Measurements from ENCODE around the gene BAZ1B. TPM values are rescaled to one million over a fixed set of nuclear protein-coding genes. Genes with fewer than 3 reads are reported as not detected.
"Not testable (repeated sequence)": the region's sequence is repeated elsewhere in the genome, so short reads cannot be mapped to it uniquely, and the experiment has no call there.

The BAZ1B gene
- total and polyA plus RNA-seq, 7 donors: 15.7 to 50.6 (median 41.6) TPM

DNA sequence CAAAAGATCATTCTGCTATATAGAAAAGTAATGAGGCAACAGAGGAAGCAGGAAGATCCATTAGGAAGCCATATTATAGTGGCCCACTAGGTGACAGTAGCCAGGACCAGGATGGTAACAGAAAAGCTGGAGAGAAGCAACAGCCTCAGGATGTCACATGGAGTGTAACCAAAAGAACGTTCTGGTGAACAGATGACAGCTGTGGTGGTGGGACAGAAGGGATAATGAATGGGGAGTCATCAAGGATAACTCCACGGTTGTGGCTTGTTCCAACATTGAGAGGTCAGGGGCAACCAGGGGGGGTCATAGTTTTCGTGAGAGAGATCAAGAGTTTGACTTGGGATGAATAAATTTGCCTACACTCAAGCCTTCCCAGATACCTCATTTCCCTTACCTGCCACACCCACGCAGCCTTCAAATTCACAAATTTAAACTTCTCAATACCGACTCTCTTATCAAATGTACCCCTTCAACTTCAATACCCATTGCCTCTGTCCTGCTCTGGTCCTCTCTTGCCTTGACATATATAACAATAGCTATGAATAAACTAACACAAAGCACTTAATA lies 47.0 kb upstream of the BAZ1B start:
- peaks cover 12 to 56% of the 10 kb centered on the region in 2 donors for H3K36me3 ChIP-seq (ENCODE audit: insufficient read depth in 1 of 2, low read depth in 1 of 2)
- H3K27ac ChIP-seq: no peak overlapping the region
- no peak for DNase-seq
- TF ChIP-seq, protein P1, sequence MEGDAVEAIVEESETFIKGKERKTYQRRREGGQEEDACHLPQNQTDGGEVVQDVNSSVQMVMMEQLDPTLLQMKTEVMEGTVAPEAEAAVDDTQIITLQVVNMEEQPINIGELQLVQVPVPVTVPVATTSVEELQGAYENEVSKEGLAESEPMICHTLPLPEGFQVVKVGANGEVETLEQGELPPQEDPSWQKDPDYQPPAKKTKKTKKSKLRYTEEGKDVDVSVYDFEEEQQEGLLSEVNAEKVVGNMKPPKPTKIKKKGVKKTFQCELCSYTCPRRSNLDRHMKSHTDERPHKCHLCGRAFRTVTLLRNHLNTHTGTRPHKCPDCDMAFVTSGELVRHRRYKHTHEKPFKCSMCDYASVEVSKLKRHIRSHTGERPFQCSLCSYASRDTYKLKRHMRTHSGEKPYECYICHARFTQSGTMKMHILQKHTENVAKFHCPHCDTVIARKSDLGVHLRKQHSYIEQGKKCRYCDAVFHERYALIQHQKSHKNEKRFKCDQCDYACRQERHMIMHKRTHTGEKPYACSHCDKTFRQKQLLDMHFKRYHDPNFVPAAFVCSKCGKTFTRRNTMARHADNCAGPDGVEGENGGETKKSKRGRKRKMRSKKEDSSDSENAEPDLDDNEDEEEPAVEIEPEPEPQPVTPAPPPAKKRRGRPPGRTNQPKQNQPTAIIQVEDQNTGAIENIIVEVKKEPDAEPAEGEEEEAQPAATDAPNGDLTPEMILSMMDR (IDR thresholded peaks at IDR 0.05): no peak
- no peaks in the 10 kb centered on the region for H3K9me3 ChIP-seq
- no peak for ATAC-seq
- intact Hi-C loops (cut with DNase I): no loop called here
- H3K27me3 ChIP-seq (ENCODE audit: insufficient read depth in 3 of 3, low read length in 2 of 3): no peaks in the 10 kb centered on the region
- H3K4me3 ChIP-seq: no peak overlapping the region
- WGBS, 3 donors: 69 to 78% (median 71%) methylated on average over 5 of the region's 5 CpGs
- H3K4me1 ChIP-seq: no peaks in the 10 kb centered on the region

DNA sequence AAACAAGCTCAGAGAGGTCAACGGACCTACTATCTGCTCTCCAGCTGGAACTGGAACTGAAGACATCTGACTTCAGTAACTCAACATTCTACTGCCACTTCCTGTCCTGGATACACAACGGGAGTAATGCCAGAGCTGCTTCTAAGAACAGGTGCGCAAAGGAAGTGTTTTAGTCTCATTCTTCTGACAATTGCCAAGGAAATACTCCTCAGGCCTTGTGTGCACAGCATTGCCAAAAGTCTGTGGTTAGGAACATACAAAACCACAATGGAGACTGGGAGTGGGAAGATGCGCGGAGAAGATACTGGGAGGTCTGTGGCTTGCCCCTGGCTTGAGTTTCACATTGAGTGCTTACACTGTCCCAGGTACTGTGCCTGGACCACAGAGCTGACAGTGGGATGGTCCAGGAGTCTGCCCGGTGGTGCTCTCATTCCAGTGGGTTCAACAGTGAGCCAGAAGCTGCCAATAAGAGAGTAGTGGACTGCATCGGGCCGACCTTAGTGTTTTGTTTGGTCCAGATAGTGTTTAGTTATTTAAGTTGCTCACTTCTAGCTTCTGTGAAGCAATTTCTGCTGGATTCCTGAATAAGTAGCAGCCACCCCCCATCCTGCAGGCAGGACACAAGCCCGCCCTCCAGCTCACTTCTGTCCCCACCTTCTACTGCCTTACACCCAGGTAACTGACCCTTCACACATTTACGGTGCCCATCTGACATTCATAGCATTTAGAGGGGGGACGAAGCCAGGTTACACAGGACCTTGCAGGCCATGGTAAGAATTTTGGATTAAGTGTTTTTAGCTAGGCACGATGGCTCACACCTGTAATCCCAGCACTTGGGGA lies 46.0 kb upstream of the BAZ1B start:
- intact Hi-C loops (cut with DNase I): no loop called here
- Histone ChIP-seq H3K4me3 (no peak overlapping the region), H3K27me3 (ENCODE audit: insufficient read depth in 3 of 3, low read length in 2 of 3) (no peaks in the 10 kb centered on the region), H3K9me3 (no peaks in the 10 kb centered on the region), H3K27ac (no peak overlapping the region), H3K36me3 (ENCODE audit: insufficient read depth in 1 of 2, low read depth in 1 of 2) (peaks cover 7 to 46% of the 10 kb centered on the region in 2 donors), H3K4me1 (no peaks in the 10 kb centered on the region)
- WGBS, 3 donors: 70 to 75% (median 73%) methylated on average over 12 of the region's 12 CpGs
- DNase-seq (no peak), ATAC-seq (peak in 3 of 4 donors; percentile 8 to 38 (median 14))
- TF ChIP-seq, protein P1 (IDR thresholded peaks at IDR 0.05): no peak

DNA sequence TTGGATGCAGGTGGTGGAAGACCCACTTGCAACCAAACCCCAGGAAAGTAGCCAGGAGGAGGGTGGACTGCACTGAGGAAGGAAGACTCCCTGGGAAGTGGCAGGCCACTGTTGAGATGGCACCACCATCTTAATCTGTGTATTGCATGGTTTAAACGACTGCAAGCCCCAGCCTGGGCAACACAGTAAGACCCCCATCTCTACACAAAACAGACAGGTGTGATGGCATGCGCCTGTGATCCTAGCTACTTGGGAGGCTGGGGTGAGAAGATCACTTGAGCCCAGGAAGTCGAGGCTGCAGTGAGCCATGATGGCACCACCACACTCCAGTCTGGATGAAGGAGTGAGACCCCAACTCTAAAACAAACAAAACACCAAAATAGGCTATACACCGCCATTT lies 45.0 kb upstream of the BAZ1B start:
- Histone ChIP-seq H3K27me3 (ENCODE audit: insufficient read depth in 3 of 3, low read length in 2 of 3) (no peaks in the 10 kb centered on the region), H3K4me3 (no peak overlapping the region), H3K36me3 (ENCODE audit: insufficient read depth in 1 of 2, low read depth in 1 of 2) (peaks cover 0 to 36% of the 10 kb centered on the region in 2 donors), H3K27ac (no peak overlapping the region), H3K4me1 (no peaks in the 10 kb centered on the region), H3K9me3 (no peaks in the 10 kb centered on the region)
- no peak for ATAC-seq
- intact Hi-C loops (cut with DNase I): no loop called here
- WGBS, 3 donors: 84 to 92% (median 87%) methylated on average over 4 of the region's 4 CpGs
- DNase-seq: no peak
- TF ChIP-seq, protein P1 (IDR thresholded peaks at IDR 0.05): no peak

DNA sequence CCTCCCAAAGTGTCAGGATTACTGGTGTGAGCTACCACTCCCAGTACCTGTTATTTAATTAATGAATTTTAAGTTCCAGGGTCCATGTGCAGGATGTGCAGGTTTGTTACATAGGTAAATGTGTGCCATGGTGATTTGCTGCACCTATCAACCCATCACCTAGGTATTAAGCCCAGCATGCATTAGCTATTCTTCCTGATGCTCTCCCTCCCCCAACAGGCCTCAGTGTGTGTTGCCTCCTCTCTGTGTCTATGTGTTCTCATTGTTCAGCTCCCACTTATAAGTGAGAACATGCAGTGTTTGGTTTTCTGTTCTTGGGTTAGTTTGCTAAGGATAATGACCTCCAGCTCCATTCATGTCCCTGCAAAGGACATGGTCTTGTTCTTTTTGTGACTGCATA lies 44.3 kb upstream of the BAZ1B start:
- H3K4me1 ChIP-seq; ATAC-seq; H3K9me3 ChIP-seq; H3K27me3 ChIP-seq (ENCODE audit: insufficient read depth in 3 of 3, low read length in 2 of 3); DNase-seq; H3K27ac ChIP-seq; intact Hi-C loops (cut with DNase I): not testable (repeated sequence)
- Histone ChIP-seq H3K36me3 (ENCODE audit: insufficient read depth in 1 of 2, low read depth in 1 of 2) (peaks cover 0 to 29% of the 10 kb centered on the region in 2 donors), H3K4me3 (peak overlapping the region; percentile 36)

DNA sequence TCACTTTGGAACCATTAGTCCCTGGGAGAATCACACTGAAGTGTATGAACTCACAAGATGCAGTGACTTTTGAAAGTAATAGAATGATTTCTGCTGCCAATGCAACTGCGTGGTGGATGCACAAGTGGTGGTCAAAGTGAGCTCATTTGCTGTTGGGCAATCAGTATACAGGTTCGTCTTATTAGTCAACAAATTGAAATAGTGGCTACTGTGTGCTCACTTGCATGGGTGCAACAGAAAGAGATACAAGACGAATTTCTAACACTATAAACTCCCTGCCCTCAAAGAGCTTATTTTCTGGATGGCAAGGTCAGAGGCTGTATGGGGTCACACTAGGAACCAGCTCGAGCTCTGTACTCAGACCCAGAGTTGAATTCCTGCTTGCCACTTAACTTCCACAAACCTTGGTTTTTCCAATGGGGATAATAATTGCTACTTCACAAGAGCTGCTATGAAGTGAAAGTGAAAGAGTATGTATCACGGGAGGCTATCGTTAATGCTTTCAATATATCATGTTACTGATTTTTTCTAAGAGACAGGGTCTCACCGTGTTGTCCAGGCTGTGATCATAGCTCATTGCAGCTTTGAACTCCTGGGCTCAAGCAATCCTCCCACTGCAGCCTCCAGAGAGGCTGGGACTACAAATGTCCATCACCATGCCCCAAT lies 43.7 kb upstream of the BAZ1B start:
- Histone ChIP-seq H3K27me3 (ENCODE audit: insufficient read depth in 3 of 3, low read length in 2 of 3) (no peaks in the 10 kb centered on the region), H3K36me3 (ENCODE audit: insufficient read depth in 1 of 2, low read depth in 1 of 2) (peaks cover 0 to 23% of the 10 kb centered on the region in 2 donors), H3K27ac (no peak overlapping the region), H3K4me1 (no peaks in the 10 kb centered on the region), H3K4me3 (peak overlapping the region; percentile 36), H3K9me3 (no peaks in the 10 kb centered on the region)
- WGBS, 3 donors: 55 to 60% (median 56%) methylated on average over 7 of the region's 7 CpGs
- intact Hi-C loops (cut with DNase I): no loop called here
- peak in 1 of 4 donors; percentile 7 for ATAC-seq
- DNase-seq: no peak
- TF ChIP-seq, protein P1 (IDR thresholded peaks at IDR 0.05): no peak
